OCI-LY1 (cell line): ENCODE data around the gene ACAD10.

Source experiments
- EZH2 ChIP-seq: fragments of 200-600 bp; sonication (generic), shearing (Covaris generic); IDR thresholded peaks from 2 replicates; pipeline ENCODE4 v1.8.0; 2017; ENCODE audit warnings: borderline replicate concordance, mixed run types, mild to moderate bottlenecking, antibody characterized with exemption, low read length, moderate library complexity, mixed read lengths
- TF ChIP-seq, protein P1 (sequence below): fragments of 200-600 bp; sonication (generic), shearing (Covaris generic); IDR thresholded peaks from 2 replicates; pipeline ENCODE4 v1.5.1; 2017; ENCODE audit warnings: mild to moderate bottlenecking, antibody characterized with exemption, low read length, moderate library complexity, mixed read lengths

DNA sequence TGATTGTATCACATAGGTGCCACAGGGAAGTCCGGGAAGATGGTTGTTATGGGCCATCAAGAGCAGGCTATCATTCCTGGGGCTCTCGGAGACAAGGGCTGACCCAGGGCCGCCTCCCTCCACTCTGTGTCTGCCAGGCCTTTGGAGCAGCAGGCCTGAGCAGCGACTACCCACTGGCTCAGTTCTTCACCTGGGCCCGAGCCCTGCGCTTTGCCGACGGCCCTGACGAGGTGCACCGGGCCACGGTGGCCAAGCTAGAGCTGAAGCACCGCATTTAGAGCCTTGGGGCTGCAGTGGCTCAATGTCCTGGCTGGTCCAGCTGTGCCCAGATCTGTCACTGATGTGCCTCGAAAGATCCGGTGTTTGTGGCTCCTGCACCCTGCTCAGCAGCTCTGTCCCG, 70.3 kb downstream of the ACAD10 start:
- TF ChIP-seq, protein P1, sequence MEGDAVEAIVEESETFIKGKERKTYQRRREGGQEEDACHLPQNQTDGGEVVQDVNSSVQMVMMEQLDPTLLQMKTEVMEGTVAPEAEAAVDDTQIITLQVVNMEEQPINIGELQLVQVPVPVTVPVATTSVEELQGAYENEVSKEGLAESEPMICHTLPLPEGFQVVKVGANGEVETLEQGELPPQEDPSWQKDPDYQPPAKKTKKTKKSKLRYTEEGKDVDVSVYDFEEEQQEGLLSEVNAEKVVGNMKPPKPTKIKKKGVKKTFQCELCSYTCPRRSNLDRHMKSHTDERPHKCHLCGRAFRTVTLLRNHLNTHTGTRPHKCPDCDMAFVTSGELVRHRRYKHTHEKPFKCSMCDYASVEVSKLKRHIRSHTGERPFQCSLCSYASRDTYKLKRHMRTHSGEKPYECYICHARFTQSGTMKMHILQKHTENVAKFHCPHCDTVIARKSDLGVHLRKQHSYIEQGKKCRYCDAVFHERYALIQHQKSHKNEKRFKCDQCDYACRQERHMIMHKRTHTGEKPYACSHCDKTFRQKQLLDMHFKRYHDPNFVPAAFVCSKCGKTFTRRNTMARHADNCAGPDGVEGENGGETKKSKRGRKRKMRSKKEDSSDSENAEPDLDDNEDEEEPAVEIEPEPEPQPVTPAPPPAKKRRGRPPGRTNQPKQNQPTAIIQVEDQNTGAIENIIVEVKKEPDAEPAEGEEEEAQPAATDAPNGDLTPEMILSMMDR: no peak
- TF ChIP-seq EZH2: no peak
